Measurements from ENCODE around the gene FHIT. TPM values are rescaled to one million over a fixed set of nuclear protein-coding genes. Genes with fewer than 3 reads are reported as not detected.

Gene FHIT
- total RNA-seq, 1 experiment from 2014 or later, result 2.1 TPM

GRCh38 chr3:61173676-61174075 lies 77.6 kb downstream of the FHIT start:
- no peak for DNase-seq (ENCODE audit: extremely low read depth, low read depth)

GRCh38 chr3:61172684-61173083 lies 78.6 kb downstream of the FHIT start:
- no peak for DNase-seq (ENCODE audit: extremely low read depth, low read depth)

GRCh38 chr3:61172203-61172602 lies 79.0 kb downstream of the FHIT start:
- no peak for DNase-seq (ENCODE audit: extremely low read depth, low read depth)

- no peak for DNase-seq (ENCODE audit: extremely low read depth, low read depth)
Observed at GRCh38 chr3:61169621-61170251, 81.5 kb downstream of the FHIT start.

GRCh38 chr3:61168286-61168685 lies 83.0 kb downstream of the FHIT start:
- DNase-seq (ENCODE audit: extremely low read depth, low read depth), result no peak

- no peak for DNase-seq (ENCODE audit: extremely low read depth, low read depth)
Observed at GRCh38 chr3:61162965-61163364, 88.3 kb downstream of the FHIT start.

- no peak for DNase-seq (ENCODE audit: extremely low read depth, low read depth)
Observed at GRCh38 chr3:61158667-61159066, 92.6 kb downstream of the FHIT start.

GRCh38 chr3:61158216-61158615 lies 93.0 kb downstream of the FHIT start:
- DNase-seq (ENCODE audit: extremely low read depth, low read depth), result no peak

- no peak for DNase-seq (ENCODE audit: extremely low read depth, low read depth)
Observed at GRCh38 chr3:61157414-61157813, 93.8 kb downstream of the FHIT start.

GRCh38 chr3:61155701-61156292 lies 95.5 kb downstream of the FHIT start:
- no peak for DNase-seq (ENCODE audit: extremely low read depth, low read depth)

- DNase-seq (ENCODE audit: extremely low read depth, low read depth), result no peak
Observed at GRCh38 chr3:61154457-61155198, 96.6 kb downstream of the FHIT start.

- no peak for DNase-seq (ENCODE audit: extremely low read depth, low read depth)
Observed at GRCh38 chr3:61152071-61152470, 99.2 kb downstream of the FHIT start.

GRCh38 chr3:61149236-61149635 lies 102.0 kb downstream of the FHIT start:
- DNase-seq (ENCODE audit: extremely low read depth, low read depth), result no peak

GRCh38 chr3:61146010-61146890 lies 105.0 kb downstream of the FHIT start:
- DNase-seq (ENCODE audit: extremely low read depth, low read depth), result no peak

- no peak for DNase-seq (ENCODE audit: extremely low read depth, low read depth)
Observed at GRCh38 chr3:61141697-61142096, 109.6 kb downstream of the FHIT start.

- no peak for DNase-seq (ENCODE audit: extremely low read depth, low read depth)
Observed at GRCh38 chr3:61141227-61141626, 110.0 kb downstream of the FHIT start.

- DNase-seq (ENCODE audit: extremely low read depth, low read depth), result no peak
Observed at GRCh38 chr3:61139686-61140085, 111.6 kb downstream of the FHIT start.

GRCh38 chr3:61138401-61138800 lies 112.9 kb downstream of the FHIT start:
- no peak for DNase-seq (ENCODE audit: extremely low read depth, low read depth)

- DNase-seq (ENCODE audit: extremely low read depth, low read depth), result no peak
Observed at GRCh38 chr3:61136191-61136590, 115.1 kb downstream of the FHIT start.

GRCh38 chr3:61134532-61134931 lies 116.7 kb downstream of the FHIT start:
- no peak for DNase-seq (ENCODE audit: extremely low read depth, low read depth)

- DNase-seq (ENCODE audit: extremely low read depth, low read depth), result no peak
Observed at GRCh38 chr3:61132062-61132461, 119.2 kb downstream of the FHIT start.

Data from NCI-H460 (cell line).